K562 (cell line): ENCODE measurements around the gene ELK4. TPM values are rescaled to one million over a fixed set of nuclear protein-coding genes. Genes with fewer than 3 reads are reported as not detected.

ENCODE experiments used
- ATAC-seq: fragments of 200-7000 bp; cut with Tn5 transposase; 3 replicates; pipeline ENCODE4 v1.9.1; 2020; ENCODE audit warnings: moderate library complexity
- BruUV-seq: library from RNA; stranded (reverse); fragments of 400-500 nt; replicated peaks from 2 replicates; lab custom pipeline; 2021; lab: Mats Ljungman, UMichigan
- CTCF ChIA-PET: fragments of 300-600 bp; formaldehyde crosslinking; extraction: SDS; loops from one replicate; lab custom pipeline; 2021; ENCODE audit warnings: low intra/inter-chr PET ratio; lab: Yijun Ruan, JAX
- POLR2A ChIA-PET: fragments of 300-600, 350-650 bp; sonication (Branson Sonifier 250); formaldehyde crosslinking; extraction: SDS; loops from one replicate; lab custom pipeline; 2021; ENCODE audit warnings: antibody characterized with exemption, inconsistent platforms; lab: Yijun Ruan, JAX
- DNase-seq, 4 experiments: peaks; one replicate each; pipeline versions ENCODE4 v3.0.0 to v3.0.0-alpha.2; 2011 to 2018; ENCODE audit warnings: low spot score in 3 of 4, mixed read lengths in 3 of 4; ENCODE audit errors: extremely low read depth in 1 of 4
- FAIRE-seq: peaks from 2 replicates; lab custom pipeline; 2011; peaks lifted over from hg19 to GRCh38; lab: Jason Lieb, UNC
- H2AFZ ChIP-seq: 2 replicates; pipeline ENCODE4 v1.6.0; 2011; ENCODE audit warnings: low read depth, low read length, control low read depth, inconsistent platforms
- H3K27ac ChIP-seq: fragments of 200-600 bp; 3 replicates; pipeline ENCODE4 v1.8.0; 2011; ENCODE audit warnings: low read depth, mild to moderate bottlenecking, control low read depth, inconsistent platforms, low read length, moderate library complexity, mixed read lengths; ENCODE audit errors: extremely low read depth
- H3K27me3 ChIP-seq, 2 experiments: fragments of 300-600 bp in 1 of 2; 2 replicates in 1 of 2; 3 replicates in 1 of 2; pipeline versions ENCODE4 v1.6.0 to v1.8.0; 2011; ENCODE audit warnings: inconsistent platforms in 2 of 2, low read length in 2 of 2, mild to moderate bottlenecking in 1 of 2, mixed read lengths in 1 of 2, moderate library complexity in 1 of 2; ENCODE audit not compliant: control insufficient read depth in 2 of 2, insufficient read depth in 2 of 2
- H3K36me3 ChIP-seq: fragments of 300-600 bp; 3 replicates; pipeline ENCODE4 v1.8.0; 2011; ENCODE audit warnings: mild to moderate bottlenecking, low read length, inconsistent platforms; ENCODE audit not compliant: control insufficient read depth, insufficient read depth
- H3K4me1 ChIP-seq, 2 experiments: fragments of 200-600 bp in 1 of 2; replicated peaks in 1 of 2; 2 replicates in 1 of 2; 3 replicates in 1 of 2; pipeline versions ENCODE4 v1.5.1 to v1.8.0; 2011; ENCODE audit warnings: inconsistent platforms in 2 of 2, low read length in 2 of 2, mild to moderate bottlenecking in 1 of 2, mixed read lengths in 1 of 2, moderate library complexity in 1 of 2; ENCODE audit not compliant: control insufficient read depth in 2 of 2, insufficient read depth in 2 of 2
- H3K4me2 ChIP-seq: 2 replicates; pipeline ENCODE4 v1.6.1; 2011; ENCODE audit warnings: low read length, control low read depth, inconsistent platforms, mixed read lengths; ENCODE audit not compliant: insufficient read depth
- H3K4me3 ChIP-seq: fragments of 200-600 bp; sonication (generic), shearing (Covaris generic); 2 replicates; pipeline ENCODE4 v1.5.1; 2016; ENCODE audit warnings: control low read depth, inconsistent platforms
- H3K79me2 ChIP-seq: fragments of 200-600 bp; 3 replicates; pipeline ENCODE4 v1.8.0; 2011; ENCODE audit warnings: low read length, inconsistent platforms; ENCODE audit not compliant: control insufficient read depth, insufficient read depth
- H3K9ac ChIP-seq, 2 experiments: 2 replicates each; pipeline versions ENCODE4 v1.6.0 to v1.6.1; 2011; ENCODE audit warnings: low read depth in 2 of 2, low read length in 2 of 2, control low read depth in 1 of 2, inconsistent platforms in 1 of 2, mild to moderate bottlenecking in 1 of 2, mixed read lengths in 1 of 2; ENCODE audit not compliant: insufficient read depth in 1 of 2
- H3K9me1 ChIP-seq: one replicate; pipeline ENCODE4 v1.6.0; 2011; ENCODE audit warnings: inconsistent platforms, mild to moderate bottlenecking, low read length, moderate library complexity; ENCODE audit not compliant: control insufficient read depth, insufficient read depth
- H3K9me3 ChIP-seq: replicated peaks from 2 replicates; pipeline ENCODE4 v1.5.1; 2011; ENCODE audit warnings: low read depth, low read length, inconsistent platforms; ENCODE audit not compliant: control insufficient read depth, insufficient read depth
- H4K20me1 ChIP-seq: replicated peaks from 2 replicates; pipeline ENCODE4 v1.6.1; 2011; ENCODE audit warnings: low read length, inconsistent platforms, mixed read lengths; ENCODE audit not compliant: control insufficient read depth, insufficient read depth
- HDAC3 ChIP-seq: fragments of 450-650 bp; IDR thresholded peaks from 2 replicates; pipeline ENCODE4 v1.6.1; 2018; ENCODE audit warnings: borderline replicate concordance, mild to moderate bottlenecking, moderate library complexity; ENCODE audit not compliant: partially characterized antibody
- TEAD4 ChIP-seq, 2 experiments: sonication (generic) in 1 of 2; formaldehyde crosslinking in 1 of 2; IDR thresholded peaks; 2 replicates each; pipeline versions ENCODE4 v1.6.1 to v1.8.0; 2012 to 2022; ENCODE audit warnings: borderline replicate concordance in 1 of 2, inconsistent platforms in 1 of 2, low read length in 1 of 2, mild to moderate bottlenecking in 1 of 2, missing genetic modification reagents in 1 of 2
- WGBS: fragments of 100-300 bp; shearing (Covaris generic); methylation state at CpG from one replicate; pipeline ENCODE4 v1.1.6; 2016; ENCODE audit warnings: low coverage, mixed read lengths; ENCODE audit not compliant: insufficient coverage; ENCODE audit errors: missing lambda C conversion rate; 5-methylcytosine and 5-hydroxymethylcytosine counted together
- in situ Hi-C: fragments of 300-500 bp; cut with MboI; formaldehyde crosslinking; loops from 4 replicates; pipeline ENCODE4 v1.15.0; 2018; ENCODE audit warnings: inconsistent platforms, mixed read lengths
- intact Hi-C: fragments of 100-400 bp; cut with micrococcal nuclease; formaldehyde crosslinking; loops from 2 replicates; pipeline ENCODE4 v1.14.2; 2022
- polyA plus RNA-seq, 8 experiments: library from polyadenylated mRNA; depleted of rRNA in 4 of 8; stranded (reverse) in 5 of 8; unstranded in 3 of 8; fragments of >200 nt; fragmentation: Nextera tagmentation in 2 of 8; fragmentation: Illumina TruSeq in 1 of 8; extraction: Ambion mirVana in 2 of 8; extraction: Trizol in 1 of 8; gene quantifications; 2 replicates each; pipeline versions ENCODE4 v1.2.1 to v1.2.3, GENCODE V29; 2011 to 2014; ENCODE audit warnings: inconsistent platforms in 1 of 8, missing spikeins in 1 of 8
- total RNA-seq, 7 experiments: library from RNA; depleted of rRNA in 6 of 7; stranded (reverse); fragments of >200 nt in 6 of 7; fragmentation: Illumina TruSeq in 2 of 7; extraction: Trizol in 2 of 7; gene quantifications; 2 replicates each; pipeline versions ENCODE4 v1.2.1 to v1.2.3, GENCODE V29; 2011 to 2021; ENCODE audit warnings: low replicate concordance in 1 of 7

The ELK4 gene
- total and polyA plus RNA-seq, 9 of the 15 experiments (the other 6 are each of a cell fraction or from before 2014, with no cell fraction given) = 2.0 to 21.7 (median 9.2) TPM

DNA sequence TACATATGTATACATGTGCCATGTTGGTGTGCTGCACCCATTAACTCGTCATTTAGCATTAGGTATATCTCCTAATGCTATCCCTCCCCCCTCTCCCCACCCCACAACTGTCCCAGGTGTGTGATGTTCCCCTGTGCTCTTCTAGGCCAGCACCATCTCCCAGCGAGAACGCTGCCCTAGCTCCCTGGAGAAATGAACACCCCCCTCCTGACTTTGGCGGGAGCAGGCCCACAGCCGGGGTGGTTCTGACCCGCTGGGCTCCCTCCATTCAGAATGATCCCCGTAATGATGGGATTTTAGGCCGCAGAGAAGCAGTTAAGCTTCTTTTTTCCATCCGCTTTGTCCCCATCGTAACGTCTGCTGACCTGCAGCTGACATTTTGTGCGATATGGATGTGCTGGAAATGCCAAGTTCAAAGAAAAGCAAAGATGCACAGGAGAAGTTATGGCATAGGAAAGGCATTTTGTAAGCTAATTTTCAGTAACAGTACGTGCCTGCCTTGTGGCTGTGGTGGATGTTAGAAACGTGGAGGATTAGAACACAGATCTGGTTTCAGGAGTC lies 39.3 kb downstream of the ELK4 start:
- H3K4me1 ChIP-seq = peaks cover 3 to 6% of the 10 kb centered on the region in 2 experiments; a peak in 4 of 5 replicates
- no TSS peak for BruUV-seq

More for the DNA sequence above, 39.3 kb downstream of the ELK4 start:
- Histone ChIP-seq H3K9me3 (no peaks in the 10 kb centered on the region), H3K9ac (0 out of 4 replicates have a peak overlapping the region, but pooled peaks of 1 of the 2 experiments have one; percentile 23), H3K27ac (no peak overlapping the region), H2AFZ (0 out of 2 replicates have a peak overlapping the region, but pooled peaks have one; percentile 7), H3K9me1 (no peaks in the 10 kb centered on the region), H3K4me2 (no peak overlapping the region; the same call in 1 of the 2 replicates), H4K20me1 (no peaks in the 10 kb centered on the region), H3K36me3 (no peaks in the 10 kb centered on the region), H3K4me3 (no peak overlapping the region), H3K79me2 (no peaks in the 10 kb centered on the region), H3K27me3 (no peaks in the 10 kb centered on the region)
- TF ChIP-seq TEAD4 (IDR thresholded peaks at IDR 0.05; ENCODE audit: low read length) = no peak
- TF ChIP-seq TEAD4 (CRISPR knock-in tag; IDR thresholded peaks at IDR 0.05; ENCODE audit: borderline replicate concordance) = 0 out of 2 replicates have a peak, but pooled peaks have one; percentile 38
- no peak for TF ChIP-seq HDAC3
- intact Hi-C loops (loop anchor here (1.0 to 10.0 kb wide), 4 partner anchors 40 to 385 kb away; partner anchors contain the start of gene ELK4), in situ Hi-C loops (loop anchor here (5.0 kb wide), 1 partner anchor 120 kb away; no protein-coding TSS in a partner anchor)
- POLR2A ChIA-PET = interaction anchor here (0.6 to 2.9 kb wide), 14 partner anchors 9 to 119 kb away, joined by 3 to 27 read pairs (median 5); partner anchors contain the start of gene ELK4
- DNase-seq (no peak), FAIRE-seq (no peak), ATAC-seq (no peak)
- 70% methylated on average over 13 of the region's 14 CpGs for WGBS
- CTCF ChIA-PET = interaction anchor here (0.7 to 8.2 kb wide), 5 partner anchors 39 to 69 kb away, joined by 3 to 166 read pairs (median 7); partner anchors contain the start of gene ELK4
